Measurements from ENCODE around the gene NLGN1.

- TF ChIP-seq GATA3 (IDR thresholded peaks at IDR 0.05; ENCODE audit: low read depth, low read length), result no peak
- no peak for TF ChIP-seq GATA2 (IDR thresholded peaks at IDR 0.05; ENCODE audit: low read depth, low read length)
These were observed 927.6 kb downstream of the NLGN1 start for GRCh38 chr3:174325171-174325570.

Measured in SH-SY5Y (cell line).